Panc1 (cell line): ENCODE measurements around the gene EWSR1. TPM values are rescaled to one million over a fixed set of nuclear protein-coding genes. Genes with fewer than 3 reads are reported as not detected.

Experiments
- ATAC-seq: fragments of 200-7000 bp; cut with Tn5 transposase; 2 replicates; pipeline ENCODE4 v1.9.1; 2020; ENCODE audit warnings: mild to moderate bottlenecking, moderate library complexity
- BruUV-seq: library from RNA; stranded (reverse); fragments of 400-500 nt; replicated peaks from 2 replicates; lab custom pipeline; 2021; lab: Mats Ljungman, UMichigan
- CTCF ChIA-PET: fragments of 300-600 bp; sonication (Branson Sonifier 250); formaldehyde crosslinking; loops from one replicate; lab custom pipeline; 2022; ENCODE audit warnings: antibody characterized with exemption; lab: Charles Lee
- POLR2A ChIA-PET: fragments of 300-600 bp; sonication (Branson Sonifier 250); formaldehyde crosslinking; loops from one replicate; lab custom pipeline; 2022; ENCODE audit warnings: antibody characterized with exemption; lab: Charles Lee
- DNase-seq: peaks from one replicate; pipeline ENCODE4 v3.0.0-alpha.2; 2010; ENCODE audit warnings: low read depth, low spot score
- H3K27ac ChIP-seq: 2 replicates; pipeline ENCODE4 v1.5.1; 2011; ENCODE audit warnings: mild to moderate bottlenecking, low read length, inconsistent platforms
- H3K27me3 ChIP-seq: fragments of 200-500 bp; sonication (Bioruptor generic); 2 replicates; pipeline ENCODE4 v1.6.0; 2014; ENCODE audit warnings: low read length, inconsistent platforms; ENCODE audit not compliant: control insufficient read depth, insufficient read depth
- H3K36me3 ChIP-seq: fragments of 200-500 bp; sonication (Bioruptor generic); 2 replicates; pipeline ENCODE4 v1.5.1; 2014; ENCODE audit warnings: inconsistent platforms, mild to moderate bottlenecking, low read length, moderate library complexity; ENCODE audit not compliant: control insufficient read depth, insufficient read depth
- H3K4me1 ChIP-seq: 2 replicates; pipeline ENCODE4 v1.5.1; 2011; ENCODE audit warnings: inconsistent platforms, mild to moderate bottlenecking, low read length, moderate library complexity; ENCODE audit not compliant: control insufficient read depth, insufficient read depth
- H3K4me3 ChIP-seq, 2 experiments: 2 replicates each; pipeline ENCODE4 v1.5.1; 2011 to 2012; ENCODE audit warnings: low read depth in 2 of 2, low read length in 2 of 2, mild to moderate bottlenecking in 2 of 2, inconsistent platforms in 1 of 2, moderate library complexity in 1 of 2
- H3K9me3 ChIP-seq: fragments of 200-500 bp; sonication (Bioruptor generic); 2 replicates; pipeline ENCODE4 v1.5.1; 2014; ENCODE audit warnings: low read depth, mild to moderate bottlenecking, inconsistent platforms, low read length, moderate library complexity; ENCODE audit not compliant: control insufficient read depth, insufficient read depth
- CTCF ChIP-seq: fragments of 450-650 bp; IDR thresholded peaks from 2 replicates; pipeline ENCODE4 v1.5.1; 2017; ENCODE audit warnings: mild to moderate bottlenecking
- POLR2AphosphoS5 ChIP-seq: IDR thresholded peaks from 2 replicates; pipeline ENCODE4 v1.6.1; 2012; ENCODE audit warnings: mild to moderate bottlenecking, low read depth, low read length, moderate library complexity
- REST ChIP-seq, 2 experiments: IDR thresholded peaks; 2 replicates each; pipeline ENCODE4 v1.6.1; 2011 to 2012; ENCODE audit warnings: low read depth in 2 of 2, control low read depth in 1 of 2, low read length in 1 of 2, mild to moderate bottlenecking in 1 of 2, moderate library complexity in 1 of 2; ENCODE audit not compliant: insufficient read depth in 1 of 2
- SIN3A ChIP-seq: IDR thresholded peaks from 2 replicates; pipeline ENCODE4 v1.6.1; 2012; ENCODE audit warnings: low read depth, mild to moderate bottlenecking, low read length, moderate library complexity, borderline replicate concordance; ENCODE audit not compliant: insufficient read depth
- TCF7L2 ChIP-seq: IDR thresholded peaks from 2 replicates; pipeline ENCODE4 v1.6.1; 2011; ENCODE audit warnings: mild to moderate bottlenecking, low read depth, low read length, inconsistent platforms
- in situ Hi-C: cut with HindIII; loops from 2 replicates; pipeline ENCODE4 v1.10.0; 2016; ENCODE audit warnings: low sequenced_read_pairs, low pct_unique_long_range_greater_than_20kb
- intact Hi-C: fragments of 100-400 bp; cut with micrococcal nuclease; formaldehyde crosslinking; loops from one replicate; pipeline ENCODE4 v1.10.0; 2022; ENCODE audit not compliant: unreplicated experiment
- total RNA-seq: library from RNA; stranded (reverse); gene quantifications from one replicate; pipeline ENCODE4 v1.2.1, GENCODE V29; 2021; ENCODE audit not compliant: unreplicated experiment

Gene EWSR1
- total RNA-seq, 1 experiment from 2014 or later, result 272 TPM

- Histone ChIP-seq H3K4me1 (peaks cover 7% of the 10 kb centered on the region; the same call in 1 of the 2 replicates), H3K27ac (no peak overlapping the region), H3K36me3 (peaks cover 30% of the 10 kb centered on the region), H3K27me3 (no peaks in the 10 kb centered on the region), H3K9me3 (no peaks in the 10 kb centered on the region), H3K4me3 (no peak overlapping the region)
- TF ChIP-seq POLR2AphosphoS5 (no peak), CTCF (no peak), REST (IDR thresholded peaks at IDR 0.05; ENCODE audit: insufficient read depth in 1 of 2, low read depth in 2 of 2, low read length in 1 of 2) (no peak), TCF7L2 (no peak), SIN3A (no peak)
- BruUV-seq, result TSS peak; percentile 98
- intact Hi-C loops (no loop called here), in situ Hi-C loops (no loop called here)
- ChIA-PET CTCF (no interaction called here), POLR2A (interaction anchor here (0.6 kb wide), 1 partner anchor 27 kb away, joined by 3 read pairs; no protein-coding TSS in a partner anchor)
- ATAC-seq (no peak), DNase-seq (no peak)
These were observed 31.2 kb downstream of the EWSR1 start for GRCh38 chr22:29299136-29299900.

GRCh38 chr22:29300467-29300806 is 32.4 kb downstream of the EWSR1 start:
- in situ Hi-C loops (no loop called here), intact Hi-C loops (no loop called here)
- ChIA-PET CTCF (no interaction called here), POLR2A (interaction anchor here (0.6 kb wide), 1 partner anchor 13 kb away, joined by 3 read pairs; no protein-coding TSS in a partner anchor)
- no peak for ATAC-seq
- DNase-seq, result no peak
- Histone ChIP-seq H3K36me3 (peaks cover 25% of the 10 kb centered on the region), H3K27me3 (no peaks in the 10 kb centered on the region), H3K4me3 (no peak overlapping the region), H3K27ac (no peak overlapping the region), H3K9me3 (no peaks in the 10 kb centered on the region), H3K4me1 (peaks cover 7% of the 10 kb centered on the region; the same call in 1 of the 2 replicates)
- BruUV-seq, result no TSS peak
- TF ChIP-seq POLR2AphosphoS5, result no peak; the same call in 1 of the 2 replicates
- TF ChIP-seq CTCF, result no peak
- TF ChIP-seq REST (IDR thresholded peaks at IDR 0.05; ENCODE audit: insufficient read depth in 1 of 2, low read depth in 2 of 2, low read length in 1 of 2), result no peak
- TF ChIP-seq SIN3A, result no peak
- no peak for TF ChIP-seq TCF7L2
